Epithelial cell of esophagus (primary cell): Measurements from ENCODE around the gene KRTAP5-3.

Source experiments
- DNase-seq: peaks from one replicate; pipeline ENCODE4 v3.0.0; 2010; ENCODE audit warnings: low read depth
- H3K4me3 ChIP-seq: 2 replicates; pipeline ENCODE4 v1.5.1; 2011; ENCODE audit warnings: mild to moderate bottlenecking, low read length, control low read depth
- CTCF ChIP-seq: IDR thresholded peaks from 2 replicates; pipeline ENCODE4 v1.5.1; 2011; ENCODE audit warnings: low read depth, mild to moderate bottlenecking, low read length, control low read depth, inconsistent platforms; ENCODE audit not compliant: insufficient read depth; ENCODE audit errors: missing control alignments

KRTAP5-3 gene

GRCh38 chr11:1629326-1630185 is 21.3 kb upstream of the KRTAP5-3 start, which contains the start of gene KRTAP5-5:
Gene KRTAP5-5 (plus strand): TSS chr11:1629775. CDS start chr11:1629841, 66 bp downstream.
- no peak within 1 kb of the TSS for H3K4me3 ChIP-seq
- DNase-seq = no peak
- TF ChIP-seq CTCF = no peak

- peak; percentile 31 for DNase-seq
- H3K4me3 ChIP-seq = no peak overlapping the region
- TF ChIP-seq CTCF = peak; percentile 86
These were observed 20.5 kb upstream of the KRTAP5-3 start for GRCh38 chr11:1628506-1629325.

GRCh38 chr11:1625541-1625940 is 17.3 kb upstream of the KRTAP5-3 start:
- no peak overlapping the region for H3K4me3 ChIP-seq
- no peak for DNase-seq
- TF ChIP-seq CTCF = no peak

- TF ChIP-seq CTCF = no peak
- no peak overlapping the region for H3K4me3 ChIP-seq
- no peak for DNase-seq
These were observed 16.4 kb upstream of the KRTAP5-3 start for GRCh38 chr11:1624621-1625020.

GRCh38 chr11:1623716-1624115 is 15.5 kb upstream of the KRTAP5-3 start:
- DNase-seq = no peak
- no peak overlapping the region for H3K4me3 ChIP-seq
- TF ChIP-seq CTCF = no peak

GRCh38 chr11:1622086-1622485 is 13.8 kb upstream of the KRTAP5-3 start, which contains the start of gene KRTAP5-4:
Gene KRTAP5-4 (minus strand): TSS chr11:1622138. CDS start chr11:1622093, 45 bp downstream.
- no peak for TF ChIP-seq CTCF
- no peak within 1 kb of the TSS for H3K4me3 ChIP-seq
- no peak for DNase-seq
